Left renal cortex interstitium (tissue), 4 donors: Measurements from ENCODE around the gene TEX12. TPM values are rescaled to one million over a fixed set of nuclear protein-coding genes. Genes with fewer than 3 reads are reported as not detected.
"Not testable (repeated sequence)": the region's sequence is repeated elsewhere in the genome, so short reads cannot be mapped to it uniquely, and the experiment has no call there.

Source experiments
- DNase-seq, 4 donors: peaks; one replicate each; pipeline ENCODE4 v3.0.0-alpha.2; 2013; ENCODE audit warnings: low read depth in 4 of 4, low spot score in 2 of 4, missing footprints in 1 of 4
- polyA plus RNA-seq, 4 donors: library from polyadenylated mRNA; unstranded; fragments of 120-200 nt; gene quantifications; one replicate each; pipeline ENCODE4 v1.2.1, GENCODE V29; 2013; ENCODE audit not compliant: insufficient read length in 4 of 4

The TEX12 gene, protein sequence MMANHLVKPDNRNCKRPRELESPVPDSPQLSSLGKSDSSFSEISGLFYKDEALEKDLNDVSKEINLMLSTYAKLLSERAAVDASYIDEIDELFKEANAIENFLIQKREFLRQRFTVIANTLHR
- polyA plus RNA-seq: under 1 TPM; 0.18 to 0.52 (median 0.24) TPM

DNA sequence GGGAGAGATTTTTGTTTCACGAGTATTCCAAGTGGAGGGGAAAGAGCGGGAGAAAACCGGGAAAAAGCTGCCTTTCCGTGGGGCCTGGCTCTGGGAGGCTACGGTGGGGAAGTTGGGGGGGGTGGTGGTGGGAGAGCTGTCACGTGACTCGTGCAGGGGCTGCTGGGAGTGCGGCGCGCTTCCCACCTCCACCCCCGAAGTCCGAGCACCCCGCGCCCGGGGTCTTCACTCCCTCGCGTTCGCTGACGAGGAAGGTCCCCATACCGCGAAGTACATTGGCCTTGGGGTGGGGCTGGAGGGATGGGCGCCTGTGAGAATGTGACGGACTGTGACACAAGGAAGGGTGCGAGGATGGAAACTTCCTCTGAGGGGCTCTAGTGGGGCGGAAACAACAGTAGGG is at the start of gene TEX12:
Gene TEX12 (plus strand): TSS at position 228 of the 400 bp plus-strand sequence. CDS start 1,897 bp downstream, outside the sequence.
- DNase-seq: no peak

DNA sequence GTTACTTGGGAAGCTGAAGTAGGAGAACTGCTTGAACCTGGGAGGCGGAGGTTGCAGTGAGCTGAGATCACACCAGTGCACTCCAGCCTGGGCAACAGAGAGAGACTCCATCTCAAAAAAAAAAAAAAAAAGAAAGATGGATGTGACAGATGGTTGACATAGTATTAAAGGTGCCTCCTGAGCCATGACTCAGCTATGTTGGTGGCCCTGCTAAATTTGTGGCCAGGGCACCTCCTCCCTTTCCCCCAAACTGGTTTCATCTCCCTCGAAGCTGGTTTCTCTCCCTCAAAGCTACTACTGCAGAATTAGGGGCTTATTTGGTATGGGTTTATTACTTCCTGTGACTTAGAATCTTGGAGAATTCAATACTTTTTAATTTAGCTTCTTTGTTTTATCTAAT is 49.0 kb upstream of the TEX12 start:
- no peak for DNase-seq

DNA sequence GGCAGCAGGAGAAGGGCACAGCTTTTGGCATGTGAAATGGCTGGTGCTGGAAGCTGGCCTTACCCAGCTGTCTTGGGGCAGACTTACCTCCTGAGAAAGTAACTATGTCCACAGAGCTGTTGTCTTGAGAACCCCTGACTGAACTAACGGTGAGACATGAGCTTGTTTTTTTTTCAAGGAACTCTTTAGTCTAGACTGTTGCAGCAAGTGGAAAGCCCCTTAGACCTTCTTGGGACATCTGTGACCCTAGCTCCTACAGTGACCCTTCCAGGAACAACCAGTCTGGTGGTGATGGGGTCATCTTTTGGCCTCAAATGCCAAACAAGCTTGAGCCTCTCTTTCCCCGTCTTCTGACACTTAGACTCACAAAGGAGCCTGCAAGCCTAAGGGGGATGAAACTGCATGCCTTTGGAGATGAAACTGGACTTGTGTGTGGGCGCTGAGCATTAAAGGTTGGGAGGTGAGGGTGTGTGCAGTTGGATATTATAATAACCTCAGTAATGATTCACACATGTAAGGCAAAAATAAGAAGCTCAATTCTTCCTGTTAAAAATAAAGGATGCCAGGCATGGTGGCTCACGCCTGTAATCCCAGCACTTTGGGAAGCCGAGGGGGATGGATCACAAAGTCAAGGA is 45.1 kb upstream of the TEX12 start:
- DNase-seq: no peak

DNA sequence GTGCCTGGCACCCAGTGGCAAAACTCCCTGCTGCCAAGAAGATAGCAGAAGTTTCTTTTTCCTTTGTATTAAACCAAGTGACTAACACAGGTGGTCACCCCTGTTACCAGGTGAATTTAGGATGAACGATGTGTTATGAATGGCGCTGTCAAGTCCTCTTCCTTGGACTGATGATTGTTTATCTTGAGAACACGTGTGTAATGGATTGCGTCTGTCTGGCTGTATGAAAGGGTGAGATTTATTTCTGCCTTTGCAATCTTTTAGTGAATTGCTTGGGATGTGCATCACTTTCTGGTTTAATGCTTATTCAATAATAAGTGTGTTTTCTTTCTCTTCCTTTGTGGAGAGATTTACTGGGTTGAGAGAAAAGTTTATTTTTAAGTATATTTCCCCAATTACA is 44.0 kb upstream of the TEX12 start:
- DNase-seq: no peak

DNA sequence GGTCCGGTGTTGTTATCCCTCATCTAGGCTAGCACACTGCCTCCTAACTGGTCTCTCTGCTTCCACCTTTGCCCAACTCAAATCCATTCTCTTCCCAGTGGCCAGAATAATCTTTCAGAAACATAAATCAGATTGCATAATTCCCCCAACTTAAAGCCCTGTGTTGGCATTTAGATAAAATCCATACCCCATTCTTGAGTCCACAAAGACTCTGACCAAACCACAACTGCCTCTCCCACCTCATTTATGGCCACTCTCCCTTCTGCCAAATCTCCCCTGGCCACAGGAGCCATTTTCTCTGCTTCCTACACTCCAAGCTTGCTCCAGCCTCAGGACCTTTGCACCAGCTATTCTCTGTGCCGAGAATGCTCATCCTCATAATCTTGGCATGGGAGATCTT is 40.1 kb upstream of the TEX12 start:
- no peak for DNase-seq

DNA sequence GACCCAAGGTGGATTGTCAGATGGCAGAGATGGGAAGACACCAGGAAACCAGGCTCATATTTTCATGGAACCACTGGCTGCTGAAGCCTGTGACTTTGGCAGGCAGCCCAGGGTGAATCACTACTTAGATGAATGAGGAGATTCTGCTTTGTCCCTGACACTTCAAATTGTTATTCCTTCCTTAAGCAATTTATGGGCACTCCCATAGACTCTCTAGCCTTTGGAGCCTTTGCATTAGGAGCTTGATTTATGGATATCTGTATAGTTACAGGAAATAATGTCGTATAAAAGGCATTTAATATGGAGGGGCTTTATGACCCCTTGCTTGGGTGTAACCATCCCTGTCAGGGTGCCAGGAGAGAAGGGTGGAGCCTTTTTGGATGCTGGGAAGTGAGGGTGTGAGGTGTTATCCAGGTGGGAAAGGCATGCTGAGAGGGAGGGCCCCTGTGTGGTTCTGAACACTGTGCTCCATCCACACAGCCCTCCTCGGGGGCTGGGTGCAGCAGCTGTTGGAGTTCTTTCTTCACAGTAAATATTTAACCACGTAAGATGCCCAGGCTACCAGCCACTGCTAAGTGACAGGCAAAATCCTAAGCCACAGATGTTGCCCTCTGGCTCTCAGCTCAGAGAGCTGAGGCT is 38.6 kb upstream of the TEX12 start:
- DNase-seq: no peak

DNA sequence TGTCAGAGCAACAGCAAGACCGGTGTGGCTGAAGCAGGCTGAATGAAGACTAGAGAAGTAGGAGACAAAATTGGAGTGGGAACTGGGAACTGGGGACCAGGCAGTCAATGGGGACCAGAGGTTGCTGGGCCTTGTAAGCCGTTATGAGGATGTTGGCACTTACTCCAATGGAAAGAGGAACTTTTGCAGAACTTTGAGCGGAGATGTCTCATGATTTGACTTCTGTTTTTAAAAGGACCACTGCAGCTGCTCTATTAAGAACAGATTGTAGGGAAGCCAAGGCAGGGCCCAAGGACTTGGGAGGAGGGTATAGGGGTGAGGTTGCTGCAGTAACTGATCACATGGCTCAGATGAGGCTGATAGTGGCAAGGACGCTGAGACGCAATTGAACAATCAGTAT is 37.5 kb upstream of the TEX12 start:
- DNase-seq: no peak

DNA sequence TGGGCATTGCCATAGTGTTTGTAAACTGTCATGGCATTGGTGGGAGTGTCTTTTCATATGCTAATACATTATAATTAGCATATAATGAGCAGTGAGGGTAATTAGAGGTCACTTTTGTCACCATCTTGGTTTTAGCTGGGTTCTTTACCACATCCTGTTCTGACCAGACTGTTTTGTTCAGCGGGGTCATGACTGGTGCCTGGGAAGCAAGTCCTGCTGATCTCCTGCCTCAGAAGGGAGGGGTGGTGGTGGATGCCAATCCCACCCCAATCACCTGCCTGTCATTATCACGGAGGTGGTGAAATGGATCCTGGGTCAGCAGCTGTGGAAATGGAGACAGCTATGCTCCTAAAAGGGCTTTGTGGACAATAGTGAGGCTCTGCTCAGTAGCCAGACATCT is 34.4 kb upstream of the TEX12 start:
- no peak for DNase-seq

DNA sequence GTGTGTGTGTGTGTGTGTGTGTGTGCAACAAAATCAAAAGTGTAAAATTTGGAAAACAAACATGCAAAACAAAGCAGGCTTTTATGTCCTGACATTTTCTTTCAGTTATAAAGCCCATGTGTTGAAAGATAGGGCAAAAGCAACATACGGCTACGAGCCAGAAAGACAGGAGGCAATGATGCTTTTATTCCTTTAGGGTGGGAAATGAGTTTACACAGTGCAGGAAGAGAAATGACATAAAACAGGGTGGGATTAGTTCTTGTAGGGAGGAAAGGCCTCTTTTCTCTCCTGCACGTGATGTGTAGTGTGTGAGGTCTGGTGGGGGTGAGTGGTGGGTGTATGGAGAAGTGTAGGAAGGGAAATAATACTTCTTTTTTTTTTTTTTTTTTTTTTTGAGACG is 32.7 kb upstream of the TEX12 start:
- no peak for DNase-seq

DNA sequence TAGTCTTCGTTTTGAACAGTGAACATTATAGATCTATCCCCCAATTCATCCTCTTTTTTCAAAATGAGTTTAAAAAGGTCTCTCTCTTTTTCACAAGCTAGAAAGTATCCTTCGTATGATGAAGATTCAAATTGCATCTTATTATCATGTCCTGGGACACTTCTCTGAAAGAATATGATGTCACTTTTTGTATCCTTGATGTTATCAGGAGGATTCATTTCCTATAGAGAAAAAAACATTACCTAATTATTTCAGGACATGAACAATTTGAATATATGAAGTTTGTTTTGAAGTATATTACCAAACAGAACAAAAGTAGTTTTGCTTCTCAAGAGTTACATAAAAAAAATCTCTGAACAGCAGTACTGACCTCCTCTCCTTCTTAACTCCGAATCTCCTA is 23.6 kb upstream of the TEX12 start:
- no peak for DNase-seq

DNA sequence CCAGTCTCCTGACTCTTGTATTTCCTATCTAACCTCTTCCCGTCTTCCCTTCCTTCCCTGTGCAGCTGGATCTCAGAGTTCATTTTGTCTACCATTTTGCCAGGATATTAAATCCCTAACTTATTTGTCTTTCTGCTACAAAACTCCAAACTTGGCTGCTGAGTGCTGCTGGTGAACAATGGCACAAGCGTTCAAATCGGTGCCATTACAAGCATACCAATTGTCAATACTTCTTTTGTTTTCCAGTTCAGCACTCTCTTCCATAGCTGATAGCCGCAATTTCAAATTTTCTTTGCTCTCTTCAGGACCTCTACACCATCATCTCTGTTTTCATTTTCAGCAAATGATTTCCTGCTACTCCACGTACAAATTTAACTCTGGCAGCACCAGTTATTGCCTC is 16.7 kb upstream of the TEX12 start:
- no peak for DNase-seq

DNA sequence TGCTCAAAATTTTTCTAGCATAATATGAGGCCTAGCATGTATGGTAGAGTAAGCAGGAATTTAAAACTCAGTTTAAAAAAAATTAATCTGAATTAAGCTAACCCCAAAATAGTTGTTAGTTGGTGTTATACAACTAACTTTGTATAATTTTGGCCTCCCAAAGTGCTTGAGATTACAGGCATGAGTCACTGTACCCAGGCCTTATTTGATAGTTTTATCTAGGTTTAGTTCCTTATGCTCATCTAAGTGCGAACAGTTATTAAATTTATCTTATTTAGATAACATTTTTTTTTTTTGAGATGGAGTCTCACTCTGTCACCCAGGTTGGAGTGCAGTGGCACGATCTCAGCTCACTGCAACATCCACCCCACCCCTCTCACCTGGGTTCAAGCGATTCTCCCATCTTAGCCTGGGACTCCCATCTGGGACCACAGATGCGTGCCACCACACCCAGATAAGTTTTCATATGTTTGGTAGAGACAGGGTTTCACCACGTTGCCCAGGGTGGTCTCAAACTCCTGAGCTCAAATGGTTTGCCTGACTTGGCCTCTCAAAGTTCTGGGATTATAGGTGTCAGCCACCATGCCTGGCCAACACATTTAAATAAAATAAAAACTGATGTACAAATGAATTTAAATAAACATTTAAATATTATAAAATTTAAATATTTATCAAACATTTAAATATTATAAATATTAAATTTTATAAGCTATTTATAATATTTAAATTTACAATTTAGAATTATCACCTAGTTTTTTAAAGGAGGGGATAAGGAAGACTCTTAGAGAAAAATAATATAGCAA is 10.8 kb upstream of the TEX12 start:
- no peak for DNase-seq

DNA sequence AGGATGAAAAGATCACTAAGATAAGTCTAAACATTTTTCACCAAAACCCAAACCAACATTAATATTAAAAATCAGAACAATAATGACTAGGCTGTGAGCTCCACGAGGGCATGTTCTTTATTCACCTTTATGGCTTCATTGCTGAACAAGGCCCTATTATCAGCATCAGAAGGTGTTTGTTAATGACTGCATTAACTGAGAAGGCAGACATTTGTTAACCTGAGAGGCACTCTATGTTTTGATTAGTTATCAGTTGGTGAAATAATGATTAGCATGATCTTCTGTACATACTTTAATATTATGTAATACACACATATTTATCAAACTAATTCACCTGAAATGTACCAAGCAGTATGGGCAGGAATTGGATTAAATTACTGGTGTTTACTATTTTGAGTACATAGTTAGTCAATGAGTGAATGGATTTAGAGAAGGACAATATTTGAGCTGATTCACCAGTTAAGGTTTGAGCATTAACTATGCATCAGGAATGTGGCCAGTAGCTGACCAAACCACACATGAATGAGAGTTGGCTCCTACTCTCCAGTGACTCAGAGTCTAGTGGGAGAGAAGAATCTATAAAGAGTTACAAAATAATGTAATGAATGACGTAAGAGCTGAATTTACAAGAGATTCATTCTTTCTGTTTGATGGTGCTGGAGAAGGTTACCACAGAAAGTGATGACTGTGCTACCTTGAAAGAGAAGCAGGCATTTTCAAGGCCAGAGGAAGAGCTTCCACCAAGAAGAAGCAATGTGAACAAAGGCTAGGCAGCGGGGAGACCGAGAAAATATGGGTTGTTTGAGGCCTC is 10.0 kb upstream of the TEX12 start:
- no peak for DNase-seq

DNA sequence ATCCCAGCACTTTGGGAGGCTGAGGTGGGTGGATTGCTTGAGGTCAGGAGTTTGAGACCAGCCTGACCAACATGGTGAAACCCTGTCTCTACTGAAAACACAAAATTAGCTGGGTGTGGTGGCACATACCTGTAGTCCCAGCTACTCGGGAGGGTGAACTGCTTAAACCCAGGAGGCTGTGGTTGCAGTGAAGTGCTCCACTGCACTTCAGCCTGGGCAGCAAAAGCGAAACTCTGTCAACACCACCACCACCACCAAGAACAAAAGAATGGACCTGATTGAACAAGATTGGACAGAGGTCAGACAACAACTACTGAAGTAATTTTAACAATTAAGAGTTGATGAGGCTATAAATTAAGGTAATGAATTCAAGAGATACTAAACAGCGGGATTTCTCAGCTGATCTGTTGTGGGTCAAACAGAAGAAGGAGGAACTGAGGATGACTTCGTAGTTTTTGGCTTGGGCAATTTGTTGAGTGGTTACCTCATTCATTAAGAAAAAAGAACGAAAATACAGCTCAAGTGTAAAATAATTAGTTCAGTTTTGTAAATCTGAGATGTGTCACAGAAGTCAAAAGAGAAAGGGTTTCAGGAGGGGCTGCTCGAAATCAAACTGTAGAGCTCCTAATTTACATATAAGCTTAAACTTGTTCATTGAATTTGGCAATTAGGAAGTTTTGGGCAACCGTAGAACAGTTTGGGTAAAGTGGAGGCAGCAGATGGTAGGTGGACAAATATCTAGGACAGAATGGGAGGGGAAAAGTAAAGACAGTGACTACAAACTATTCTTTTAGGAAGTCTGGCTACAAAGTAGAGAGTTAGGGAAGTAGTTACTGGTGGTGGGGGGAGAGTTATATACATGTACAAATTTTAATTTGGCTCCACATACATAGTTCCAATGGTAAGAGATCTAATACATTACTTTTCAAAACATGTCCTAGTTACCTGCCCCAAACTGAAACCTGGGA is 7.8 kb upstream of the TEX12 start:
- no peak for DNase-seq

DNA sequence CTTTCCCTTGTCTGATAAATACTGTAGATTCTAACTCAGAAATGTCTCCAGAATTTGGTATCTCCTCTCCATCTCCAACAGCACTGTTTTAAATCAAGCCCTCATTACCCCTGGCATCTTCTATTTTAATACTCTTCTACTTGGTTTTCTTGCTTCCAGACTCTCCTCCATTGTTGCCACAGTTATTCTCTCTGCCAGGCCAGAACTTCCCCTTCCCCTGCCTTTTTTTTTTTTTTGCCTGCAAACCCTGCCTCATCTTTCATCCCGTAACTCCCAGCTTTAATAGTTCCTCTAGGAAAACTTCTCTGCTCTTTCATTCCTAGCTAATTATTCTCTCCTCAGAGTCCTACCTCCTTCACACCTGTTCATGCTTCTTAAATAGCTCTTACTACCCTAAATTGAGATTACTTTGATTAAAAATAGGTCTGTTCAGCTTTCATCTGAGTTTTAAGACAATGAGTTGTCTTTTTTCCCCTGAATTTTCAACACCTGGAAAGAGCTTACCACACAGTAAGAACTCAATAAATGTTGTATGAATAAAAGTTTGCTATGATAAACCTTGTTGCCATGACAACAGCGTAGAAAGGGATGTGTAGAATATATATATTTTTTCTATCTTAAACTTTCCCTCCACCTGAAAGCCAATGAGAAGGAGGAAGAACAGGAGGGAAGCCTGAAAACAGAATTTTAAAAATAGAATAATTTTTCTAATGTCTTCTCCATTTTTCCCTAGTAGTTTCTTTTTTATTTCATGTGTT is 6.9 kb upstream of the TEX12 start:
- no peak for DNase-seq

DNA sequence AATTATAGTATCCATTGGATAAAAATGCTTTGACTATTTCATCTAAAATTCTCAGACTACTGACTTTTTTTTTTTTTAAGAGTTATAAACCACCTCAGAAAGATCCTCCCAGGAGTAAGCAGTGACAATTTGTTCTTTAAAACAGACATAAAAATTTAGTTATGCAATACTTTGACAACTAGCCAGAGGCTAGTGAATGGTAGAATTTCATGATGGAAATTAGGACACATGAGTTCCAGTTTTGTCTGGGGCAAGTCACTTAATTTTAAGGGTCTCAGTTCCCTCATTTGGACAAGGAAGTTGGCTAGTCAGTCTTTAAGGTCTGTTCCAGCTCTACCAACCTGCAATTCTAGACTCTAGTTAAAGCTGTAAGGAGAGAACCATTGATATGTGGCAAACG is 6.2 kb upstream of the TEX12 start:
- DNase-seq: no peak

DNA sequence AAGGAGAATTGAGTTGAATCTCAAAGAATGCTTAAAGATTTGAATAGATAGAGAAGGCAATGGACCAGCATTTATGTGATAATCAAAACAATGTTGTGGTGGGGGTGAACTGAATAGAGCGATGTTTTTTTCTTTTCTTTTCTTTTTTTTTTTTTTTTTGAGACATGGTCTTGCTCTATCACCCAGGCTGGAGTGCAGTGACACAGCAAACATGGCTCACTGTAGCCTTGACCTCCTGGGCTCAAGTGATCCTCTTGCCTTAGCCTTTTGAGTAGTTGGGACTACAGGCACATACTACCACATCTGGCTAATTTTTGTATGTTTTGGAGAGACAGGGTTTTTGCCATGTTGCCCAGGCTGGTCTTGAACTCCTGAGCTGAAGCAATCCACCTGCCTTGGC is 5.0 kb upstream of the TEX12 start:
- DNase-seq: not testable (repeated sequence)

DNA sequence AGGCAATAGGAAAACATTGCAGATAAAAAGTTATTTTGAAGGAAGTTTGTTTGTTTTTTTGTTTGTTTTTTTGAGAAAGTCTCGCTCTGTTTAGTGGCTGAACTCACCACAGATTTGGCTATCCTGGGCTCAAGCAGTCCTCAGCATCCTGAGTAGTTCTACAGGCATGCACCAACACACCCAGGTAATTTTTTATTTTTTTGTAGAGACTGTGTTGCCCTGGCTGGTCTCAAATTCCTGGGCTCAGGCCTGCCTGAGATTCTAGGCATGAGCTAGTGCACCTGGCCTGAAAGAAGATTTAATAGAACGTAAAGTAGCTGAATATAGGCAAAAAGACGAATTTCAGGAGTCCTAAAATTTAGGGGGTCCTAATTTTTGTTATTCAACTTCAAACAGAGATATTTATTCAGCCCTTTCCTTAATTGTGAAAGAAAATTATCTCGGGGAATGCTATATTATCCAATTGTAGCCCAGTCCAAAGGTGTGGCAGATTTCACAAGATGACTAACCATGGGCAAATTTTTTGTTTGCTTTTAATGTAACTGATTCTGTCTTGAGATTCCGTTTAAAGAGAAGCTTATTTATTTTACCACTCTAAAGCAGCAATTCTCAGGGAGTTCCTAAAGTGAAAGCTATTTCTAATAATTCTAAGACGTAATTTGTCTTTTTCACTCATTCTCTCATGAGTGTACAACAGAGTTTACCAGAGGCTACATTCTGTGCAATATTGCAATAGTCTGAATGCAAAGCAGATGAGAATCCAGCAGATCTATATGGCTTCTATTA is 4.2 kb upstream of the TEX12 start:
- no peak for DNase-seq
